H1 (cell line): ENCODE measurements around the gene FANK1. TPM values are rescaled to one million over a fixed set of nuclear protein-coding genes. Genes with fewer than 3 reads are reported as not detected.

ENCODE experiments used
- polyA plus RNA-seq, 7 experiments: library from polyadenylated mRNA; depleted of rRNA in 3 of 7; stranded (reverse) in 5 of 7; unstranded in 2 of 7; fragments of >200 nt in 5 of 7; fragments of 200-250 nt in 2 of 7; gene quantifications; 1 replicate in 5 of 7; 2 replicates in 1 of 7; 4 replicates in 1 of 7; pipeline versions ENCODE4 v1.2.1 to v1.2.3, GENCODE V29; 2011 to 2013; ENCODE audit warnings: missing spikeins in 2 of 7, mixed read lengths in 2 of 7
- total RNA-seq: library from RNA; stranded (reverse); fragmentation: NEBNext Ultra II Directional; extraction: Animal tissue kit (Norgen Biotek cat#: 25700); gene quantifications from 2 replicates; pipeline ENCODE4 v1.2.1, GENCODE V29; 2021
- TF ChIP-seq, protein P1 (sequence below): fragments of 300-600 bp; sonication (generic); IDR thresholded peaks from 2 replicates; pipeline ENCODE4 v1.7.1; 2012; ENCODE audit warnings: low read length, moderate library complexity, mild to moderate bottlenecking, inconsistent platforms; ENCODE audit not compliant: insufficient replicate concordance

FANK1 gene
- total and polyA plus RNA-seq, 2 of the 8 experiments (the other 6 are each of a cell fraction or from before 2014, with no cell fraction given): 1.2 TPM; not detected in 1

DNA sequence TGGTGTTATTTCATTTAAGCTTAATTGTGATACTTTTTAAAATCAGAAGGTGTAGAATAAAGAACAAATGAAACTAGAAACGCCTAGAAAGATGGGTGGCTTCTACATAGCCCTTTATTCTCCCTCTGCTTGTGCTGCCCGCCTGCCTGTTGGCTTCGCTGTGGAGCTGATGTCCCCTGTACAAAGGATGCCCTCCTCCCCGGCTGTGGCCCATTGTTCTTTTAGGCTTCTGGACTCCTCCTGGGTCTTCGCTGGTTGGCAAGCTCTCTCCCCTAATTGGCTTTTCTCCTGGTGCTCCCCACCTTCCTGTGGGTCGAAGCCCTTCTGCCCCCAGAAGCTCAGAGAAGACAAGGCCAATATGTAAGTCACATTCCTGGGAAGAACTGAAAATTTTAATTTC is 98.2 kb downstream of the FANK1 start (continued):
- TF ChIP-seq, protein P1, sequence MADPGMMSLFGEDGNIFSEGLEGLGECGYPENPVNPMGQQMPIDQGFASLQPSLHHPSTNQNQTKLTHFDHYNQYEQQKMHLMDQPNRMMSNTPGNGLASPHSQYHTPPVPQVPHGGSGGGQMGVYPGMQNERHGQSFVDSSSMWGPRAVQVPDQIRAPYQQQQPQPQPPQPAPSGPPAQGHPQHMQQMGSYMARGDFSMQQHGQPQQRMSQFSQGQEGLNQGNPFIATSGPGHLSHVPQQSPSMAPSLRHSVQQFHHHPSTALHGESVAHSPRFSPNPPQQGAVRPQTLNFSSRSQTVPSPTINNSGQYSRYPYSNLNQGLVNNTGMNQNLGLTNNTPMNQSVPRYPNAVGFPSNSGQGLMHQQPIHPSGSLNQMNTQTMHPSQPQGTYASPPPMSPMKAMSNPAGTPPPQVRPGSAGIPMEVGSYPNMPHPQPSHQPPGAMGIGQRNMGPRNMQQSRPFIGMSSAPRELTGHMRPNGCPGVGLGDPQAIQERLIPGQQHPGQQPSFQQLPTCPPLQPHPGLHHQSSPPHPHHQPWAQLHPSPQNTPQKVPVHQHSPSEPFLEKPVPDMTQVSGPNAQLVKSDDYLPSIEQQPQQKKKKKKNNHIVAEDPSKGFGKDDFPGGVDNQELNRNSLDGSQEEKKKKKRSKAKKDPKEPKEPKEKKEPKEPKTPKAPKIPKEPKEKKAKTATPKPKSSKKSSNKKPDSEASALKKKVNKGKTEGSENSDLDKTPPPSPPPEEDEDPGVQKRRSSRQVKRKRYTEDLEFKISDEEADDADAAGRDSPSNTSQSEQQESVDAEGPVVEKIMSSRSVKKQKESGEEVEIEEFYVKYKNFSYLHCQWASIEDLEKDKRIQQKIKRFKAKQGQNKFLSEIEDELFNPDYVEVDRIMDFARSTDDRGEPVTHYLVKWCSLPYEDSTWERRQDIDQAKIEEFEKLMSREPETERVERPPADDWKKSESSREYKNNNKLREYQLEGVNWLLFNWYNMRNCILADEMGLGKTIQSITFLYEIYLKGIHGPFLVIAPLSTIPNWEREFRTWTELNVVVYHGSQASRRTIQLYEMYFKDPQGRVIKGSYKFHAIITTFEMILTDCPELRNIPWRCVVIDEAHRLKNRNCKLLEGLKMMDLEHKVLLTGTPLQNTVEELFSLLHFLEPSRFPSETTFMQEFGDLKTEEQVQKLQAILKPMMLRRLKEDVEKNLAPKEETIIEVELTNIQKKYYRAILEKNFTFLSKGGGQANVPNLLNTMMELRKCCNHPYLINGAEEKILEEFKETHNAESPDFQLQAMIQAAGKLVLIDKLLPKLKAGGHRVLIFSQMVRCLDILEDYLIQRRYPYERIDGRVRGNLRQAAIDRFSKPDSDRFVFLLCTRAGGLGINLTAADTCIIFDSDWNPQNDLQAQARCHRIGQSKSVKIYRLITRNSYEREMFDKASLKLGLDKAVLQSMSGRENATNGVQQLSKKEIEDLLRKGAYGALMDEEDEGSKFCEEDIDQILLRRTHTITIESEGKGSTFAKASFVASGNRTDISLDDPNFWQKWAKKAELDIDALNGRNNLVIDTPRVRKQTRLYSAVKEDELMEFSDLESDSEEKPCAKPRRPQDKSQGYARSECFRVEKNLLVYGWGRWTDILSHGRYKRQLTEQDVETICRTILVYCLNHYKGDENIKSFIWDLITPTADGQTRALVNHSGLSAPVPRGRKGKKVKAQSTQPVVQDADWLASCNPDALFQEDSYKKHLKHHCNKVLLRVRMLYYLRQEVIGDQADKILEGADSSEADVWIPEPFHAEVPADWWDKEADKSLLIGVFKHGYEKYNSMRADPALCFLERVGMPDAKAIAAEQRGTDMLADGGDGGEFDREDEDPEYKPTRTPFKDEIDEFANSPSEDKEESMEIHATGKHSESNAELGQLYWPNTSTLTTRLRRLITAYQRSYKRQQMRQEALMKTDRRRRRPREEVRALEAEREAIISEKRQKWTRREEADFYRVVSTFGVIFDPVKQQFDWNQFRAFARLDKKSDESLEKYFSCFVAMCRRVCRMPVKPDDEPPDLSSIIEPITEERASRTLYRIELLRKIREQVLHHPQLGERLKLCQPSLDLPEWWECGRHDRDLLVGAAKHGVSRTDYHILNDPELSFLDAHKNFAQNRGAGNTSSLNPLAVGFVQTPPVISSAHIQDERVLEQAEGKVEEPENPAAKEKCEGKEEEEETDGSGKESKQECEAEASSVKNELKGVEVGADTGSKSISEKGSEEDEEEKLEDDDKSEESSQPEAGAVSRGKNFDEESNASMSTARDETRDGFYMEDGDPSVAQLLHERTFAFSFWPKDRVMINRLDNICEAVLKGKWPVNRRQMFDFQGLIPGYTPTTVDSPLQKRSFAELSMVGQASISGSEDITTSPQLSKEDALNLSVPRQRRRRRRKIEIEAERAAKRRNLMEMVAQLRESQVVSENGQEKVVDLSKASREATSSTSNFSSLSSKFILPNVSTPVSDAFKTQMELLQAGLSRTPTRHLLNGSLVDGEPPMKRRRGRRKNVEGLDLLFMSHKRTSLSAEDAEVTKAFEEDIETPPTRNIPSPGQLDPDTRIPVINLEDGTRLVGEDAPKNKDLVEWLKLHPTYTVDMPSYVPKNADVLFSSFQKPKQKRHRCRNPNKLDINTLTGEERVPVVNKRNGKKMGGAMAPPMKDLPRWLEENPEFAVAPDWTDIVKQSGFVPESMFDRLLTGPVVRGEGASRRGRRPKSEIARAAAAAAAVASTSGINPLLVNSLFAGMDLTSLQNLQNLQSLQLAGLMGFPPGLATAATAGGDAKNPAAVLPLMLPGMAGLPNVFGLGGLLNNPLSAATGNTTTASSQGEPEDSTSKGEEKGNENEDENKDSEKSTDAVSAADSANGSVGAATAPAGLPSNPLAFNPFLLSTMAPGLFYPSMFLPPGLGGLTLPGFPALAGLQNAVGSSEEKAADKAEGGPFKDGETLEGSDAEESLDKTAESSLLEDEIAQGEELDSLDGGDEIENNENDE: no peak
- TF ChIP-seq, all 59 proteins: peak for 0
